HG03135 (cell line): ENCODE results near the gene SART1.
A peak's percentile ranks its signal among the peaks of the same experiment; 100 is the strongest.

ENCODE experiments used
- ATAC-seq: cut with Tn5 transposase; IDR thresholded peaks from one replicate; pipeline ENCODE4 v1.9.1; 2021; ENCODE audit warnings: mild to moderate bottlenecking, moderate library complexity; ENCODE audit not compliant: unreplicated experiment

Gene SART1

GRCh38 chr11:65961267-65962140 lies at the start of gene SART1:
TSS of gene SART1 (plus strand) at chr11:65961734. CDS start at chr11:65961781, 47 bp downstream.
- ATAC-seq = peak; percentile 74

- no peak for ATAC-seq
Measured at GRCh38 chr11:65912845-65913244, 48.7 kb upstream of the SART1 start.

GRCh38 chr11:65915101-65915820 lies 46.3 kb upstream of the SART1 start:
- no peak for ATAC-seq

- no peak for ATAC-seq
Measured at GRCh38 chr11:65915821-65916251, 45.7 kb upstream of the SART1 start.

GRCh38 chr11:65916391-65916790 lies 45.1 kb upstream of the SART1 start:
- ATAC-seq = no peak

GRCh38 chr11:65917077-65917433 lies 44.5 kb upstream of the SART1 start:
- ATAC-seq = no peak

- no peak for ATAC-seq
Measured at GRCh38 chr11:65917434-65918210, 43.9 kb upstream of the SART1 start.

GRCh38 chr11:65918211-65919140 lies 43.1 kb upstream of the SART1 start, which contains the start of gene C11orf68:
TSS of gene C11orf68 (minus strand) at chr11:65919062. CDS start at chr11:65919031, 31 bp downstream.
- ATAC-seq = peak; percentile 51

- peak; percentile 78 for ATAC-seq
Measured at GRCh38 chr11:65919141-65919572, 42.4 kb upstream of the SART1 start, which contains the start of gene DRAP1. TSS of gene DRAP1 (plus strand) at chr11:65919426. CDS start at chr11:65919502, 76 bp downstream.

GRCh38 chr11:65919573-65920371 lies 41.8 kb upstream of the SART1 start:
- peak; percentile 42 for ATAC-seq

GRCh38 chr11:65920372-65920802 lies 41.1 kb upstream of the SART1 start:
- no peak for ATAC-seq

- ATAC-seq = no peak
Measured at GRCh38 chr11:65921033-65921555, 40.4 kb upstream of the SART1 start.

GRCh38 chr11:65921876-65922275 lies 39.7 kb upstream of the SART1 start:
- ATAC-seq = no peak

- ATAC-seq = no peak
Measured at GRCh38 chr11:65922565-65922964, 39.0 kb upstream of the SART1 start.

GRCh38 chr11:65925397-65925796 lies 36.1 kb upstream of the SART1 start:
- ATAC-seq = no peak

GRCh38 chr11:65927904-65928397 lies 33.6 kb upstream of the SART1 start:
- peak; percentile 78 for ATAC-seq

- no peak for ATAC-seq
Measured at GRCh38 chr11:65928667-65929066, 32.9 kb upstream of the SART1 start.

- ATAC-seq = no peak
Measured at GRCh38 chr11:65931773-65932557, 29.6 kb upstream of the SART1 start.
